Measurements from ENCODE around the gene RPL18A. TPM values are rescaled to one million over a fixed set of nuclear protein-coding genes. Genes with fewer than 3 reads are reported as not detected.
"Not testable (repeated sequence)": the region's sequence is repeated elsewhere in the genome, so short reads cannot be mapped to it uniquely, and the experiment has no call there.

The RPL18A gene
- total RNA-seq, 1 experiment from 2014 or later = 953 TPM

GRCh38 chr19:17866312-17866963, 6.7 kb downstream of the RPL18A start:
- no peak for DNase-seq (ENCODE audit: low read depth)

GRCh38 chr19:17866964-17867486, 7.3 kb downstream of the RPL18A start:
- no peak for DNase-seq (ENCODE audit: low read depth)

DNA sequence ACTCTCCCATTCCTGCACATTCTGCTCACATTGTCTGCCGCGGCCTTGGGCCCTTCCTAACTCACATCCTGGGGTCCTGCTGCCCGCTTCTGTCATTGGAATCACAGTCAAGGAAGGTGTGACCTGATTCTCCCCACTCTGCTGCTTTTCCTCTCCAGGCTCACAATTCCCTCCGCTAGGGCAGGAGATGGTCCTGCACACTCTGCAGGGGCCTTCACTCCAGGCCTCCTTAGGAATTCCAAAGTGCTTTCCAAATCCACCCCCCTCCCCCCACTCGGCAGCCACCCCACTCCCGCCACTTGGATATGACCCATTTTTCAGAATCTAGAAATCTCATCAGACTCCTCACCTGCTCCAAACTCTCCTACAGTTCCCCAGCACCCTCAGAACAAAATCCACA, 9.0 kb downstream of the RPL18A start:
- DNase-seq (ENCODE audit: low read depth) = no peak

DNA sequence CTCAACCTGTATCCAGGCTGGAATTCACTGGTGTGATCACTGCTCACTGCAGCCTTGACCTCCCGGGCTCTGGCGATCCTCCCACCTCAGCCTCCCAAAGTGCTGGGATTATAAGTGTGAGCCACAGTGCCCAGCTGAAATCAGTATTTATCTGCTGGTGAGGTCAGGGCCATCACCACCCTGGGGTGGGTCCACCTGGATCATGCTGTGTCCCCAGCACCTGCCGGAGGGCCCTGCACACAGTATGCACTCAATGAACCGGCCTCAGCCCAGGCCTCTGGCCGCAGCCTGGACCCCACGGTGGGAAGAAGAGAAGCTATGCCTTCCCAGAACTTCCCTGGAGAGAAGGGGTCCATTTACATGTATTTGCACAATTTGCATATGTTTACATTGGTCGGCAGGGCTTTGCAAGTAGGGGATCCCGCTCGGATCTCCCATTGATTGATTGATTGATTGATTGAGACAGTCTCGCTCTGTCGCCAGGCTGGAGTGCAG, 9.5 kb downstream of the RPL18A start:
- DNase-seq (ENCODE audit: low read depth) = no peak

DNA sequence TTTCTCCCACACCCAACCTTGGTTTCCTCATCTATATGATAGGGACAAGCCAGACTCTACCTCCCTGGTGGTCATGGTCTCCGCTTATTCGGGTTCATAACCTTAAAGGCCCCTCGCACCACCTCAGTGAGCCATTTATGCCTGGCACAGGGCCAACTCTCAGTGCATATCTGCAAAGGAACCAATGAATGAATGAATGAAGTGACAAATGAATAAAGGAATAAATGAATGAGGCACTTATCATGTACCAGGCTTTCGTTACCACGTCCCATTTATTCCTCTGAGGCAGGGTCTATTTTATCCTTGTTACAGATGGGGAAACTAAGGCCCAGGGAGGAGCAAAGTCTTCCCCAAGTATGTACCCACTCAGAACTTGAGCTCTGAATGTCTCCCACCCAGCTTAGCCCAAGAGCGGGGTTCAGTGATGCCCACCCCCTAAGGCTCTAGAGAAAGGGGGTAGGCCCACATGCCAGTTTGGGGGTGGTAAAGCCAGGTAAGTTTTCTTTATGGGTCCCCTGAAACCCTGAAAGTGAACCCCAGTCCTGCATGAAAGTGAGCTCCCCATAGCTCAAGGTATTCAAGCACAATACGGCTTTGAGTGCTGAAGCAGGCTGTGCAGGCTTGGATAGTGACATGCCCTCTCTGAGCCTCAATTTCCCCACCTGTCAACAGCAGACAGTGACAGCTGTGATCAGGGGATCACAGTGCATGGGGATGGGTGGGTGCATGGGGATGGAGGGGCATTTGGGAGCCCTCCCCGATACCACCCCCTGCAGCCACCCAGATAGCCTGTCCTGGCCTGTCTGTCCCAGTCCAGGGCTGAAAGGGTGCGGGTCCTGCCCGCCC, 11.5 kb downstream of the RPL18A start:
- DNase-seq (ENCODE audit: low read depth) = no peak

DNA sequence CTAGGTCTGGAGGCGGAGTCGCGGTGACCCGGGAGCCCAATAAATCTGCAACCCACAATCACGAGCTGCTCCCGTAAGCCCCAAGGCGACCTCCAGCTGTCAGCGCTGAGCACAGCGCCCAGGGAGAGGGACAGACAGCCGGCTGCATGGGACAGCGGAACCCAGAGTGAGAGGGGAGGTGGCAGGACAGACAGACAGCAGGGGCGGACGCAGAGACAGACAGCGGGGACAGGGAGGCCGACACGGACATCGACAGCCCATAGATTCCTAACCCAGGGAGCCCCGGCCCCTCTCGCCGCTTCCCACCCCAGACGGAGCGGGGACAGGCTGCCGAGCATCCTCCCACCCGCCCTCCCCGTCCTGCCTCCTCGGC, 12.2 kb downstream of the RPL18A start, which contains the start of gene SLC5A5:
TSS of gene SLC5A5 (plus strand) at position 68 of the 373 bp plus-strand sequence. CDS start 375 bp downstream, outside the sequence.
- no peak for DNase-seq (ENCODE audit: low read depth)

GRCh38 chr19:17872251-17873001, 12.7 kb downstream of the RPL18A start:
- DNase-seq (ENCODE audit: low read depth) = no peak

- DNase-seq (ENCODE audit: low read depth) = no peak
Measured at GRCh38 chr19:17873786-17874757, 14.4 kb downstream of the RPL18A start.

GRCh38 chr19:17874758-17875135, 15.0 kb downstream of the RPL18A start:
- no peak for DNase-seq (ENCODE audit: low read depth)

- no peak for DNase-seq (ENCODE audit: low read depth)
Measured at GRCh38 chr19:17877696-17878095, 18.0 kb downstream of the RPL18A start.

- DNase-seq (ENCODE audit: low read depth) = no peak
Measured at GRCh38 chr19:17879466-17879865, 19.8 kb downstream of the RPL18A start.

- no peak for DNase-seq (ENCODE audit: low read depth)
Measured at GRCh38 chr19:17881701-17882100, 22.0 kb downstream of the RPL18A start.

DNA sequence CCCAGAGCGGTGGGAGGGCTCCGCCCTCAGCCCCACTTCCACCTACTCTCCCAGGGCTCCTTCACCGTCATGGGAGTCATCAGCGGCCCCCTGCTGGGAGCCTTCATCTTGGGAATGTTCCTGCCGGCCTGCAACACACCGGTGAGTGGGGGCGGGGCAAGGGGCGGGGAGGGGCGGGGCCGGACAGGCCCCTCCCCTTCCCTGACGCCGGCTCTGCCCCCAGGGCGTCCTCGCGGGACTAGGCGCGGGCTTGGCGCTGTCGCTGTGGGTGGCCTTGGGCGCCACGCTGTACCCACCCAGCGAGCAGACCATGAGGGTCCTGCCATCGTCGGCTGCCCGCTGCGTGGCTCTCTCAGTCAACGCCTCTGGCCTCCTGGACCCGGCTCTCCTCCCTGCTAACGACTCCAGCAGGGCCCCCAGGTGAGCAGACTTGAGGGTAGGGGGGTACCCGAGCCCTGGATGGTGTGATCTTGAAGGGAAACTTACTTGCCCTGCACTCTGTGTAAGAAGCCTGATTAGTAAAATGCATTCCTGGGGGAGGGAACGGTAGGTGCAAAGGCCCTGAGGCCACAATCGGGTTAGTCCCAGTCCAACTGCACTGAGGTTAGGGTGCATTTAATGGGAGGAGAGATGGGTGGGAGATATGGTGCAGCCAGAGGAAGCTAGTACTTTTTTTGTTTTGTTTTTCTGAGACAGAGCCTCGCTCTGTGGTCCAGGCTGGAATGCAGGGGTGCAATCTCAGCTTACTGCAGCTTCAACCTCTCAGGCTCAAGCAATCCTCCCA, 24.1 kb downstream of the RPL18A start:
- no peak for DNase-seq (ENCODE audit: low read depth)

DNA sequence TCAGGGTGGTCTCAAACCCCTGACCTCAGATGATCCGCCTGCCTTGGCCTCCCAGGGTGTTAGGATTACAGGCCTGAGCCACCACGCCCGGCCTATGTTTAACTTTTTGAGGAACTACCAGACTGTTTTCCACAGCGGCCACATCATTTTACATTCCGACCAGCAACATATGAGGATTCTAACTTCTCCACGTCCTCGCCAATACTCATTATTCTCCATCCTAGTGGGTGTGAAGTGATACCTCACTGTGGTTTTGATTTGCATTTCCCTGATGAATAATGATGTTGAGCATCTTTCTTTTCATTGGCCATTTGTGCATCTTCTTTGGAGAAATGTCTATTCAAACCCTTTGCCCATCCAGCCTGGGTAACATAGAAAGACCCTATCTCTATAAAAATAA, 26.8 kb downstream of the RPL18A start:
- DNase-seq (ENCODE audit: low read depth) = no peak

DNA sequence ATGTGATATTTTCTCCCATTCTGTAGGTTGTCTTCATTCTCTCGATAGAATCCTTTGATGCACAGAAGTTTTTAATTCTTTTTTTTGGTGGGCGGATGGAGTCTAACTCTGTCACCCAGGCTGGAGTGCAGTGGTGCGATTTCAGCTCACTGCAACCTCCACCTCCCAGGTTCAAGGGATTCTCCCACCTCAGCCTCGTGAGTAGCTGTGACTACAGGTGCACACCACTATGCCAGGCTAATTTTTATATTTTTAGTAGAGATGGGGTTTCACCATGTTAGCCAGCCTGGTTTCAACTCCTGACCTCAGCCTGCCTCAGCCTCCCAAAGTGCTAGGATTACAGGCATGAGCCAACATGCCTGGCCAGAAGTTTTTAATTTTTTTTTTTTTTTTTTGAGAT, 27.5 kb downstream of the RPL18A start:
- DNase-seq (ENCODE audit: low read depth) = not testable (repeated sequence)

GRCh38 chr19:17888260-17888659, 28.6 kb downstream of the RPL18A start:
- no peak for DNase-seq (ENCODE audit: low read depth)

DNA sequence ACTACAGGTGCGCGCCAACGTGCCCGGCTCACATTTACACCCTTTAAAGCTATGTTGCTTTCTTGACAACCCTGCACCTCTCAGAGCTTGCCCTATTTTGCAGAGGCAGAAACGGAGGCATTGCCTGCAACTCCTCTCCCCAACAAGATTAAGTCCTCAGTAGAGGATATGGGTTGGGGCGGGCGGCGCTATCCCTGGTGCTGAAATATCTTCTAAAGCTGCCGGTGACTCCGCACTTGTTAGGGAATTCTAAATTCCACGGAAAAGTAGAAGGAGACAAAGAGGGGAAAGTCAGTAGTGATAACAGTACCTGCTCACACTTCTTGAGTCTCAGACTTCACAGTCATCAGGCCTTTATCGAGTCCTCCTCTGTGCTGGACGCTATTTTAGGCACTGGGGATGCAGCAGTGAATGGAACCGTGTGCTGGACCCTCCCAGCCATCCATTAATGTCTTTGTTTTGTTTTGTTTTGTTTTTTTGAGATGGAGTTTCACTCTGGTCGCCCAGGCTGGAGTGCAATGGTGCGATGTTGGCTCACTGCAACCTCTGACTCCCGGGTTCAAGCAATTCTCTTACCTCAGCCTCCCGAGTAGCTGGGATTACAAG, 30.0 kb downstream of the RPL18A start:
- peak; percentile 33 for DNase-seq (ENCODE audit: low read depth)

- no peak for DNase-seq (ENCODE audit: low read depth)
Measured at GRCh38 chr19:17893766-17894165, 34.1 kb downstream of the RPL18A start.

GRCh38 chr19:17902701-17903100, 43.0 kb downstream of the RPL18A start:
- DNase-seq (ENCODE audit: low read depth) = peak; percentile 86

Measured in LHCN-M2 (cell line).